PC-9 (cell line): ENCODE data around the gene CCDC34.

ENCODE experiments used
- EZH2 ChIP-seq: fragments of 200-600 bp; sonication (generic); IDR thresholded peaks from 2 replicates; pipeline ENCODE4 v1.8.0; 2017; ENCODE audit warnings: antibody characterized with exemption, low read depth
- TF ChIP-seq, protein P1 (sequence below): fragments of 200-600 bp; sonication (generic); conservative IDR thresholded peaks from 2 replicates; pipeline ENCODE4 v1.6.1; 2017; ENCODE audit warnings: mixed run types, antibody characterized with exemption, mild to moderate bottlenecking, moderate library complexity

DNA sequence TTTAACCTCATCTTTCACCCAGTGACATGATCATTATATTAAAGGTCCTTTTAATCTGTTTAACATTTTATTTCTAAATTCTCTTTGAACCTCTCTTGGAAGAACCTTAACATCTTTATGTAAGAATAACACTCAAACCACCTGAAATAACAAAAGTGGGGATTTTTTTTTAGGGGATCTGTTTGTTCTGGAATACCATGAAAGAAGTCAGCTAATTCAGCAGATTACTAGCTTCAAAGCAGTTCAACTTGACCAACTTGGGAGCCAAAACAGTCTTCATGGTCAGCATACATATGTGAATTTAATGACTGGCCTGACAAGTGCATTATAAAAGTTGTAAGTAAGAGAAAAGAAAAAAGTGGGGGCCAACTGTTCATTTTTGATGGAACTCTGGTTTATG is 52.3 kb downstream of the CCDC34 start:
- TF ChIP-seq, protein P1, sequence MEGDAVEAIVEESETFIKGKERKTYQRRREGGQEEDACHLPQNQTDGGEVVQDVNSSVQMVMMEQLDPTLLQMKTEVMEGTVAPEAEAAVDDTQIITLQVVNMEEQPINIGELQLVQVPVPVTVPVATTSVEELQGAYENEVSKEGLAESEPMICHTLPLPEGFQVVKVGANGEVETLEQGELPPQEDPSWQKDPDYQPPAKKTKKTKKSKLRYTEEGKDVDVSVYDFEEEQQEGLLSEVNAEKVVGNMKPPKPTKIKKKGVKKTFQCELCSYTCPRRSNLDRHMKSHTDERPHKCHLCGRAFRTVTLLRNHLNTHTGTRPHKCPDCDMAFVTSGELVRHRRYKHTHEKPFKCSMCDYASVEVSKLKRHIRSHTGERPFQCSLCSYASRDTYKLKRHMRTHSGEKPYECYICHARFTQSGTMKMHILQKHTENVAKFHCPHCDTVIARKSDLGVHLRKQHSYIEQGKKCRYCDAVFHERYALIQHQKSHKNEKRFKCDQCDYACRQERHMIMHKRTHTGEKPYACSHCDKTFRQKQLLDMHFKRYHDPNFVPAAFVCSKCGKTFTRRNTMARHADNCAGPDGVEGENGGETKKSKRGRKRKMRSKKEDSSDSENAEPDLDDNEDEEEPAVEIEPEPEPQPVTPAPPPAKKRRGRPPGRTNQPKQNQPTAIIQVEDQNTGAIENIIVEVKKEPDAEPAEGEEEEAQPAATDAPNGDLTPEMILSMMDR = no peak
- no peak for TF ChIP-seq EZH2
